SHP77 treated with DMSO at 0.1 percent for 48 hours (cell line): ENCODE measurements around the gene RAI1.
A peak's percentile ranks its signal among the peaks of the same experiment; 100 is the strongest.

ENCODE experiments used
- DNase-seq: peaks from one replicate; lab custom pipeline; 2025; lab: John Stamatoyannopoulos, UW

The RAI1 gene

GRCh38 chr17:17846003-17846402 lies 164.7 kb downstream of the RAI1 start:
- DNase-seq = no peak

- DNase-seq = no peak
Measured at GRCh38 chr17:17846645-17847044, 165.4 kb downstream of the RAI1 start.

GRCh38 chr17:17847118-17847689 lies 165.9 kb downstream of the RAI1 start:
- DNase-seq = no peak

GRCh38 chr17:17847726-17848125 lies 166.5 kb downstream of the RAI1 start:
- DNase-seq = no peak

- DNase-seq = no peak
Measured at GRCh38 chr17:17848311-17849082, 167.2 kb downstream of the RAI1 start.

GRCh38 chr17:17849147-17849820 lies 168.0 kb downstream of the RAI1 start:
- peak; percentile 33 for DNase-seq

- DNase-seq = peak; percentile 28
Measured at GRCh38 chr17:17849845-17850373, 168.7 kb downstream of the RAI1 start.

GRCh38 chr17:17851103-17852002 lies 170.1 kb downstream of the RAI1 start:
- no peak for DNase-seq

- no peak for DNase-seq
Measured at GRCh38 chr17:17852930-17853329, 171.7 kb downstream of the RAI1 start.

- DNase-seq = no peak
Measured at GRCh38 chr17:17853811-17854447, 172.7 kb downstream of the RAI1 start.

- DNase-seq = no peak
Measured at GRCh38 chr17:17855976-17856375, 174.7 kb downstream of the RAI1 start.

- DNase-seq = no peak
Measured at GRCh38 chr17:17856386-17856785, 175.1 kb downstream of the RAI1 start.

- no peak for DNase-seq
Measured at GRCh38 chr17:17857496-17857895, 176.2 kb downstream of the RAI1 start.

- peak; percentile 49 for DNase-seq
Measured at GRCh38 chr17:17859909-17860765, 178.9 kb downstream of the RAI1 start.

GRCh38 chr17:17860766-17861107 lies 179.5 kb downstream of the RAI1 start:
- DNase-seq = peak; percentile 19
